ENCODE data around the gene FAM227B.
"Not testable (repeated sequence)": the region's sequence is repeated elsewhere in the genome, so short reads cannot be mapped to it uniquely, and the experiment has no call there.

FAM227B gene

GRCh38 chr15:49490966-49491365, 129.7 kb downstream of the FAM227B start:
- no peak for DNase-seq

GRCh38 chr15:49485401-49485800, 135.2 kb downstream of the FAM227B start:
- DNase-seq, result not testable (repeated sequence)

DNA sequence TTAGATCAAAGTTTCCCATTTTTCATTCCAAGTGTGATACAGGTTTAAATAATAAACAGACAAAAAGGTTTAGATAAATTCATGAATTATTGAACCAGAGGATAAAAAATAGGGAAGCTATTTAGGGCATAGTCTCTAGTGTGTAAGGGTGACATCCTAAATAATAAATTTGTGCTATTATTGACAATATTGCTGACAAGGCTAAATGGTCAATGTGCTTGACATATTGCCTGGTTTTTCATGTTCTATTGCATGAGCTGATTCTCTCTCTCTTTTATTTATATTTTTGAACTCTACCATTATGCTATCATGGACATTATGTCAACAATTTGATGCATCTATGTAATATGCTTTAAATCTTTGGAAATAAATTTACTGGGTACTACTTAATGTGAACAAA, 141.6 kb downstream of the FAM227B start:
- DNase-seq, result not testable (repeated sequence)

DNA sequence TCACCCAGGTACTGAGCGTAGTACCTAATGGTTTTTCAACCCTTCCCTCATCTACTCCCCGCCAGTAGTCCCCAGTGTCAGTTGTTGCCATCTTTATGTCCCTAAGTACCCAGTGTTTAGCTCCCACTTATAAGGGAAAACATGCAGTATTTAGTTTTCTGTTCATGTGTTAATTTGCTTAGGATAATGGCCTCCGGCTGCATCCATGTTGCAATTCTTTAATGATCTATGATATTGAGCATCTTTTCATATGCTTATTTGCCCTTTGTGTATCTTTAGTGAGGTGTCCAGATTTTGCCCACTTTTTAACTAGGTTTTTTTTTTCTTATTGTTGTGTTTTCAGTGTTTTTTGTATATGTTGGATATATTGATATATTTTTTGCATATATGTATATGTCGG, 142.6 kb downstream of the FAM227B start:
- DNase-seq, result not testable (repeated sequence)

- no peak for DNase-seq
These were observed 147.6 kb downstream of the FAM227B start for GRCh38 chr15:49473031-49473430.

- DNase-seq, result no peak
These were observed 148.3 kb downstream of the FAM227B start for GRCh38 chr15:49472338-49472737.

GRCh38 chr15:49471733-49472132, 148.9 kb downstream of the FAM227B start:
- DNase-seq, result no peak

DNA sequence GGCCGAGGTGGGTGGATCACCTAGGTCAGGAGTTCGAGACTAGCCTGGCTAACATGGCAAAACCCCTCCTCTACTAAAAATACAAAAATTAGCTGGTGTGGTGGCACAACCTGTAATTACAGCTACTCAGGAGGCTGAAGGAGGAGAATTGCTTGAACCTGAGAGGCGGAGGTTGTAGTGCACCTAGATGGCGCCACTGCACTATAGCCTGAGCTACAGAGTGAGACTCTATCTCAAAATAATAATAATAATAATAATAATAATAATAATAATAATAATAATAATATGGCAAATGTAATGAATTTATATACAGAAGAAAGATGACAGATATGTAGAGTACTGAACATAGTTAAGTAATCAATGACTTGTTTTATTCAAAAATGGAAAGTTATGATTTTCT, 149.4 kb downstream of the FAM227B start:
- not testable (repeated sequence) for DNase-seq

- no peak for DNase-seq
These were observed 152.2 kb downstream of the FAM227B start for GRCh38 chr15:49468481-49468839.

DNA sequence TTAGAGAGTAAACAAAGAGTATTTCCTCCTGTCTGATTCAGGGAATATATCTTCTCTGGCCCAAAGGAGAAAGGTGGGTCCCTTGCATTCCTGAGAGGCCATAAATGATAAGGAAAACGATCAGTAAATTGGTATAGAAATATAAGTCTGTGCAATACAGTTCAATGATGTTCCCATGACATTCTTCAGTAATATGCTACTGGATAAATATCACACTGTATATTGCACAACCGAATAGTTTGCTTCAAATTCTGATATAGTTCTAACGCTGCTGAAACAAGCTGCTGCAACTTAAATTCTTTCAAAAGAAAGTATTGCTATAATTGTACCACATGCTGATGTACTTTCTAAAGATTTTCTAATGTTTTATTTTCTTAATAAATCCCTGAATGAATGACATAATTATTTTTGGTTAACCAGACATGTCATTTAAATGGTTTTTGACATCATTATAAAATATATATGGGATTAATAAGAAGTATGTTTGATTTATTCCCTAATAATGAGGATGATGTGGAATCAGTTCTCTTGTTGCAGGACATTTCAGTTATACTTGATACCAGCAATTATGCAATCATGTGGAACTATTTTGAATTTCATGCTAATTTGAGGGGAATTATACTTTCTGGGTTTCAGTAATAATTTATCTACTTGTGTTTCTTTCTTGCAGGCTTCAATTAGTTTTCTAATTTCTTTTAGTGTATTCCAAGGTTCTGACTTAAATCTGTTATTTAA, 152.7 kb downstream of the FAM227B start:
- no peak for DNase-seq

DNA sequence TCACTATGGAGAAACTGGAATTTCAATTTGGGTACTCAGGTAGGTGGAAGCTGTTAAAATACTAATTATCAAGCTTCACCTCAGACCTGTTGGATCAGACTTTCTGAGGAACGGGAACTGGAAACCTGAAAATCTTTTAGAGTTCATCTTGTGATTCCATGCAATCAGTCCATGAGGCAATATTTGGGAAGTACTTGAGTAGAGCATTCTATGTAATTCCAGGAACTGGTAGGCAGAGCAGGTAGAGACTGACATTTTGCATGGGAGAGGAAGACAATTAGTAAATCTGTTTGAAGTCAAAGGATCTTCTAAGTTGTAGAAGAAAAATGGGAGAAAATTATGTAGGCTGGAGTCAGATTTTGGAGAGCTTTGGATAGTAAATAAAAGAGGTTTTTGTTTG, 154.5 kb downstream of the FAM227B start:
- no peak for DNase-seq

GRCh38 chr15:49464522-49464921, 156.1 kb downstream of the FAM227B start:
- no peak for DNase-seq

GRCh38 chr15:49462232-49462844, 158.3 kb downstream of the FAM227B start:
- DNase-seq, result no peak

- DNase-seq, result no peak
These were observed 160.1 kb downstream of the FAM227B start for GRCh38 chr15:49460411-49460941.

- no peak for DNase-seq
These were observed 162.5 kb downstream of the FAM227B start for GRCh38 chr15:49458145-49458544.

GRCh38 chr15:49456166-49456565, 164.5 kb downstream of the FAM227B start:
- DNase-seq, result no peak

DNA sequence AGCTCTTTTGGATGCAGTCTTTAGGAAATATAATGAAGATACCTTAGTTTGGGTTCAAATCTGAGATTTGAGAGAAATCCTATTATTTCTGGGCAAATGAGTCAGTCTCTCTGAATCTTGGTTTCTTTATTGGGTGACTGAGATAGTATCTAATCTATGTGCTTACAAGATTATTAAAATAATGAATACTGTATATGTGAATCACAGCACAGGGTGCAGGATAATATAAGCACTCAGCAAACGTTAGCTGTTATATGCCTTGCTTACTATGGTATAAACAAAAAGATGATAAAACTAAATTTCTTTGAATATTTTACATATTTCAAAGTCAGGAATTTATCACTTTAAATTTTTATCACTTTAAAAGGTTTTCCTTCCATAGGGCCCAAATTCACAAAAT, 168.0 kb downstream of the FAM227B start:
- no peak for DNase-seq

- DNase-seq, result no peak
These were observed 178.8 kb downstream of the FAM227B start for GRCh38 chr15:49441816-49442215.

- no peak for DNase-seq
These were observed 179.3 kb downstream of the FAM227B start for GRCh38 chr15:49441356-49441755.

DNA sequence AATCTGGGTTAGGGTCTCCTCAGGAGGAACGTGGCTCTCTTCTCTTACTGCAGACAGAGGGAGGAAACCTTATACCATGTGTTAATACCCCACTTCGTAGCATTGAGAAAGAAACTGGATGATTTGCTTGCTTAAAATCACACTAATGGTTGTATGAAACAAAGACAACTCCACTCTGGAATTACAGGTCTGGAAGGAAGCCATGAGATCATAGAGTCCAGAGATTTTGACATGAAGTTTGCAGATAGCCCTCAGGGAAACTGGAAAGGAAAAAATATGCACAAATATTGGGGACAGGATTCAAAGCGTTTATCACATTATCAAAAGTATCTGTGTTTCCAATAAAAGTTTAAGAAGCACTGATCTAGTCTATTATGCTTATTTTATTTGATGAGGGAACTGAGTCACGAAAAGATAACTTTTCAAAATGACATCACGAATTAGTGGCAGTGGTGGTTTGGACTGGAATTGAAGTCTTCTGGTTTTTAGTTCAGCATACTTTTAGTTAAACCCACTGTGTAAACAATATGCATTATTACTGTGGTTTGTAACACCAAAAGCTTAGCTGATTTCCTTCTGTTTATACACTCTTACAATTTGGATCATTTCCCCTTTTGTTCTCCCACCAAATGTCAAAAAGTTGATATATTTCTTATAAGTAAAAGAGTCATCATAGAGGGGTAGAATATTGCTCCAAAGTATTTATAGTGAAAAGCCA, 180.8 kb downstream of the FAM227B start:
- no peak for DNase-seq

GRCh38 chr15:49438962-49439631, 181.5 kb downstream of the FAM227B start:
- DNase-seq, result no peak

DNA sequence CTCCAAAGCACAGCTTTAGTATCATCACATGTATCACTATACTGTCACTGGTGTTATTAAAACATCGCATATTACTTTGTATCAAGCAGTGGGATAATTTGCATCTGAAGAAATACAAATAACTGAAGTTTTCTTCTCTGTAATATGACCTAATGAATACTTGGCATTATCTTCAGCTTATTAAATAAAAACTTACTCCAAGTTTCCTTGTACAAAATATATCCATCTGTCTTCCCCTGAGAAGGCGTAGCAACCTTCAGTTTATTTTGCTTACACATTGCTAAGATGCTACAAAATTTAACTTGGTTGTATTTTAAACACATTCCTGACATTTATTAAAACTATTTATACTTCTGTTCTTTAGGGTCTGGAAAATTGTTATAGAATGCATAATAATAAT, 183.9 kb downstream of the FAM227B start:
- no peak for DNase-seq

- no peak for DNase-seq
These were observed 185.4 kb downstream of the FAM227B start for GRCh38 chr15:49435174-49435573.

All from DMS79 (cell line).